DMS79 (cell line): ENCODE data around the gene ENTREP1.
"Not testable (repeated sequence)": the region's sequence is repeated elsewhere in the genome, so short reads cannot be mapped to it uniquely, and the experiment has no call there.

ENCODE experiments used
- DNase-seq: peaks from one replicate; lab custom pipeline; 2025; lab: John Stamatoyannopoulos, UW

The ENTREP1 gene, protein sequence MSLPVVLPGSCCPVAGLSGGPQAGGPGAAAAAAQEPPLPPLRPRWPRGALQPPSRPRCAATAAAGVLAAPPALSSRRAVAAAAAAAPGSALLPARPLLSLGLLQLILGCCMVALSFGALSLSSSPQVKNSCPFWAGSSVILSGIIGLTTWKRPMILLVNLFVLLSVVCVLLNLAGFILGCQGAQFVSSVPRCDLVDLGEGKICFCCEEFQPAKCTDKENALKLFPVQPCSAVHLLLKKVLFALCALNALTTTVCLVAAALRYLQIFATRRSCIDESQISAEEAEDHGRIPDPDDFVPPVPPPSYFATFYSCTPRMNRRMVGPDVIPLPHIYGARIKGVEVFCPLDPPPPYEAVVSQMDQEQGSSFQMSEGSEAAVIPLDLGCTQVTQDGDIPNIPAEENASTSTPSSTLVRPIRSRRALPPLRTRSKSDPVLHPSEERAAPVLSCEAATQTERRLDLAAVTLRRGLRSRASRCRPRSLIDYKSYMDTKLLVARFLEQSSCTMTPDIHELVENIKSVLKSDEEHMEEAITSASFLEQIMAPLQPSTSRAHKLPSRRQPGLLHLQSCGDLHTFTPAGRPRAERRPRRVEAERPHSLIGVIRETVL

DNA sequence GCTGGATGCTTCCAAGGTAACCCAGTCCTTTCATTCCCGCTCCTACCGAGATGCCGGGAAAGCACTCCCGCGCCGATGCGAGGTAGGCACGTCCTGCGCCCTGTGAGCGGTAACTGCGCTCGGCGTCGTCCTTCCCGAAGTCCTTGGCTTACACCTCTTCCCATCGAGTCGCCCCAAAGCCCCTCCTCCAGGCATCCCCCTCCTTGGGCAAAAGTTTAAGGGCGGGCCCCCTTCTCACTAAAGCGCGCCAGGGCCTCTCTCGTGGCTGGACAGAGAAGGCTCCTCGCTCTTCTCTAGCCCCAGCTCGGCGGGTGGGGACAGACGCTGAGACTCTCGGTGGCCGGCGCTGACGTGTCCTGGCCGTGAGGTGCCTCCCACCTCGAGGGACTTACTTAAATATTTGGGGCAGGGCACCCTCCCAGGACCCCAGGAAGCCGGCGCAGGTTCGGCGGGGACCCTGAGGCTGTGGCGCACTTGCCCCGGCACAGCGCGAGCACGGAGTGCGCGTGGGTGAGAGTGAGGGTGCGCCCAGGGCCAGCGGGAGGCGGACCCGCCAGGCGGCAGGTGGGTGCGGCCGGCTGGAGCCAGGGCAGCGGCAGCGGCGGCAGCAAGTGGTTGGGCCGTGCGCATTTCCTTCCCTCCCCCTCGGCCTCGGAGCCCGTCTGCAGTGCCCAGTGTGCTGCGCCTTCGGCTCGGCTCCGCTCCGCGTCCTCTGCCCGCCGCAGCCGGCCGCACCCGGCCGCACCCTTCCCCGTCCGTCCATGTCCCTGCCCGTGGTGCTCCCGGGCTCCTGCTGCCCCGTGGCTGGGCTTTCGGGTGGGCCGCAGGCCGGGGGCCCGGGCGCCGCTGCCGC is at the start of gene ENTREP1:
ENTREP1 (plus strand) TSS at position 667 of the 853 bp plus-strand sequence; CDS start at position 762, 95 bp downstream.
- DNase-seq = no peak

DNA sequence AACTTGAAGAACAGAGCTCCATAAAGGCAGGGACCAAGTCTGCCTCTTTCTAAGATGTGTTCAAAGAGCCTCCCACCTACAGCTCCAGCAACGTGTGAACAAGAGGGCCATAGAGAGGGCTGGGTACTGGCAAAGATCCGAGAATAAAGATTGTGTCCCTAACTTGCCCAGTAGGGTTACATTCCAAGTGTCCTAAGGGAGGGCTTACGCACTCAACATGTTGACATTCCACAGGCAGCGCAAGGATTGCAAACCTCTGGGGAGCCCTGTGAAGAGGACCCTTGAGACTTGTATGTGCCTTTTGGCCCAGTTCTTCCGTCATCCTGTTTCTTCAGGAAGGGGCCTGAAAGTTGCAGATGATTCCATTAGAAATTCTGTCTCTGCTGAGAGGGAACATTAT is 48.2 kb upstream of the ENTREP1 start:
- no peak for DNase-seq

DNA sequence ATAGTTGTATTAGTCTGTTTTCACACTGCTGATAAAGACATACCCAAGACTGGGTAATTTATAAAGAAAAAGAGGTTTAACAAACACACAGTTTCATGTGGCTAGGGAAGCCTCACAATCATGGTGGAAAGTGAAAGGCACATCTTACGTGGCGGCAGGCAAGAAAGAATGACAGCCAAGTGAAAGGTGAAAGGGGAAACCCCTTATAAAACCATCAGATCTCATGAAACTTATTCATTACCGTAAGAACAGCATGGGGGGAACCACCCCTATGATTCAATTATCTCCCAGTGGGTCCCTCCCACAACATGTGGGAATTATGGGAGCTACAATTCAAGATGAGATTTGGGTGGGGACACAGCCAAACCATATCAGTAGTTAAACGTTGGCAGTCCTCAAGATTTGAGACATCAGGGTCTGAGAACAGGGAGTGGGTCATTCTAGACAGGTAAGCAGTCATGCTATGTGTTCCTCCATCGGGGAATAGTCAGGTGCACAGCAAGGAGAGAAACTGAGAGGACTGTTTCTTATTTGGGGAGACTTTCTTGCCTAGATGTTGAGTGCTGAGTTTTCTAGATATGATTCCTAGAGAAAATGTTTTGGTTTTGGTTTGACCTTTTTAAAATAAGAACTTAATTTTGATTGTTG is 45.8 kb upstream of the ENTREP1 start:
- no peak for DNase-seq

DNA sequence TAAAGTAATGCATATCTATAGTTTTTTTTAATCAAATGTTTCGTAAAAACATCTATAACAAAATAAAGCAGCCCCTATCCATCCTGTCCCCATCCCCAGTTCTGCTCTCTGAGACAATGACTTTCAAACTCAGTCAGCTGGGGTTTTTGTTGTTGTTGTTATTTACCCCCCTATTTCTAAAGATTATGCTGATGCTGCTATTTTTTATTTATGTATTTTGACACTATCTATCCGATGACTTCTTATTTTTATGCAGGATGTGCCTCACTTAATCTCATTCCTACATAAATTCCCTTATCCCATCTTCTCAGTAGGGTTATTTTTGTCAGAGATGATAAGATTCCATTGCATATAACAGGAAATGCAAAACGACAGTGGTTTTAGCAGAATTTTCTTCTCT is 45.3 kb upstream of the ENTREP1 start:
- no peak for DNase-seq

DNA sequence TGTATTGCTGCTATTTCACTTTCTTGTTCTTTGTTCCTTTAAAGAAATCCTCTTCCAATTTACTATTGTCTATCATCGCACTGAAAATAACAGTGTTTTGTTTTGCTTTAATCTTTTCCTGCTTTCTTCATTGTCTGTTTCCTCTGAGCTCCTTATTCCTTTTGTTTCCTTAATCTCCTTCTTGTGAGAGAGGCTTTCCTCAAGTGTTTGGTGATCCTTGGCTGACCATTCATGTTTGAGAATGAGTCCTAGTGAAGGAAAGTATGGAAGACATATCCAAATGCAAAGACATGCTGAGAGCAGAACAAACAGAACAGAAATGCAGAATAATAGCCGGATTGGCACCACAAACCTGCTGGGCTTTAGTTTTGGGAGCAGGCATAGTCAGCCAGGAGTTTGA is 42.0 kb upstream of the ENTREP1 start:
- DNase-seq = no peak

DNA sequence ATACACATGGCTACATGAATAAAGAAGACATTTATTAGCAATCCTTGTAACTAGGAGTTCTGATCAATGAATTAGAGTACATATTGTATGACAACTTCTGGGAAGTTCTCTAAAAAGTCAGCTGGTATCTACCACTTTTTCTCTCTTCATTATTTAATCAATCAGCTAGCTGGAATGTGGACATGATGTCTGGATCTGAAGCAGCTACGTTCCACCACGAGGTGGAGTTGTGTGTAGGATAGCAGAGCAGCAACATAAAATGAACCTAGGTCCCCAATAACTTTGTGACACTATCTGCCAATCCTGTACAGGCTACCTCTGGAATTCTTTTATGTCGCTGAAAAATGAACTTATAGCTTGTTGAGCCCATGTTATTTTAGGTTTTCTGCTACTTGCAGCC is 32.9 kb upstream of the ENTREP1 start:
- DNase-seq = no peak

DNA sequence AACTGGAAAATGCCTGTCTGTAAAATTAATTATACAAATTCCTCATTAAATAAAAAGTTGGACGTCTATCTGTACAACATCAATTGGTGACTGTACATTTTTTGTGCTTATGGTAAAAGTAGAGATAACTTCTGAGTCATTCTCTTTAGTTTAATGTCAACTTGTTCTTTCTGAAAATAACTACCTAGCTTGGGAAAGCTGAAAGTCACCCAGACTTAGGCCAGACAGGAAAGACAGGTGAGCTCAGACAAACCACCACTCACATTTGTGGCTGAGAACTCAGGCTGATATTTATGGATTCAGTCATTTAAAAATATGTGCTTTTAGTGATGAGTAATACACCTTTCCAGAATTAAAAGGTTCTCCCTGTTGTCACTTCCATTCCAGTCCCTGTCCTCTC is 31.9 kb upstream of the ENTREP1 start:
- DNase-seq = no peak

DNA sequence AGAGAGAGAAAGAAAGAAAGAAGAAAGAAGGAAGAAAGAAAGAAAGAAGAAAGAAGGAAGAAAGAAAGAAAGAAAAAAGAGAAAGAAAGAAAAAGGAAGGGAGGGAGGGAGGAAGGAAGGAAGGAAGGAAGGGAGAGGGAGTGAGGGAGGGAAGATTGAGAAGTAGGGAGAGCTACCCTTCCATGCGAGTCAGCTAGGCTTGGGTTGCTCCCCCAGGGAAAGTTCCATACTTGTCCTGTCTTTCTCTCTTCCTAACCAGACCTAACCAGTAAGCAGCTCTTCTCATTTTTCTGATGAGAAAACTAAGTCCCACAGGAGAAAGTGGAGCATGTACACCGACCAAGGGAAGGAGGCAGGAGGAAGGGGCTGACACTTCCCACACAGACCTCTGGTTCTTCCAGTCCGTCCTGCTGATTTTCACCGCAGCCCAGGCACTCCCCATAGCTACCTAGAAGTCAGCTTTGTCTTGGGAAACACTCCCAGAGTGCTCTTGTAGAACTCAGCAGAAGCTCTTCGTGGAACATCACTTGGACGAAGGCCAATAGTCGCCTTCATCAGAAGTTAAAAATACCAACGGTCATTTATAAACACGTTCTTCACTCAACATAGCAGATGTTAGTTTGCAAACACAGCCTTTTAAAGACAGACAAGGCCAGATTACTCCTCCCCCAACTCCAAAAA is 29.0 kb upstream of the ENTREP1 start:
- no peak for DNase-seq

DNA sequence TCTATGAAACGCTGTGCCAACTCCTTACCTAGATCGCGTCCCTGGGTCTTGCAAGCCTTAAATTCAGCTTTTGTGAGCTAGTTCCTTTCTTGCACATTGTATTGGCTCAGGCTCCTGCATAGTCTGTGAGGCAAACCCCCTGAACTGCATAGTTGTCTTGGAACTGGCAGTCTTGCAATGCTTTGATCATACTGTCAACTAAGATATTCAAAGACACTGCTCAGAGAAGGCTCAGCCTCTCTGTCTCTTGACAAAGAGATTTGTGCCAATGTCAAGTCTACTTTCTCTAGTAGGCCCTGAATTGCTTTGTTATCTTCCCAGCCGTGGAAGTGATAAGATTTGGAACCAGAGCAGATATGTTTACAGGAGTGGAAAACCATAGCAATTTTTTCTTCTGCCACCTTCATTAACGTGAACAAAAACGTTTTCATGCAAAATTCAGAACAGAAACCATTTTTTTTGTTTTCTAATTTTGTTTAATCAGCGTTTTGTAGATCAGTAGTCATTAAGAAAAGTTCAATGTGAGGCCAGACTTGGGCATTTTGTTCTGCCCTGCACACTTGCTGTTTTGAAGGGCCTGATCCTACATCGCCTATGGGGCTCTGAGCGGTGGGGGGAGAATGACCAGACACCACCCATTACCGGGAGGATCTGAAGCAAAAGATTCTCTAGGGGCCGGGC is 27.6 kb upstream of the ENTREP1 start:
- no peak for DNase-seq

DNA sequence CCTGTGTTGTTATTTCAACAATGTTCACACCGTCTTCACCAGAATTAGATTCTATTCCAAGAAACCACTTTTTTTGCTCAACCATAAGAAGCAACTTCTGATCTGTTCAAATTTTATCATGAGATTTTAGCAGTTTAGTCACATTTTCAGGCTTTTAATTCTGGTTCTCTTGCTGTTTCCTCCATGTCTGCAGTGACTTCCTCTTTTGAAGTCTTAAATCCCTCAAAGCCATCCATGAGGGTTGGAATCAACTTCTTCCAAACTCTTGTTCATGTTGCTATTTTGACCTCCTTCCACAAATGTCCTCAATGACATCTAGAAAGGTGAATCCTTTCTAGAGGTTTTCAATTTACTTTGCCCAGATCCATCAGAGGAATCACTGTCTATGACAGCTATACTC is 25.7 kb upstream of the ENTREP1 start:
- no peak for DNase-seq

DNA sequence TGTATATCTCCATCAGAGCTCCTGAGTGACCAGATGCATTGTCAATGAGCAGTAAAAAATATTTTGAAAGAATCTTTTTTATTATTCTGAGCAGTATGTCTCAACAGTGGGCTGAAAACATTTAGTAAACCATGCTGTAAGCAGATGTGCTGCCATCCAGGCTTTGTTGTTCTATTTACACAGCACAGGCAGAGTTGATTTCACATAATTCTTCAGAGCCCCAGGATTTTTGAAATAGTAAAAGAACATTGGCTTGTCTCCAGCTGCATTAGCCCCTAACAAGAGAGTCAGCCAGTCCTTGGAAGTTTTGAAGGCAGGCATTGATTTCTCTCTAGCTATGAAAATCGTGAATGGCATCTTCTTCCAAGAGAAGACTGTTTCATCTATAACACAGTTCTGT is 25.2 kb upstream of the ENTREP1 start:
- DNase-seq = no peak

DNA sequence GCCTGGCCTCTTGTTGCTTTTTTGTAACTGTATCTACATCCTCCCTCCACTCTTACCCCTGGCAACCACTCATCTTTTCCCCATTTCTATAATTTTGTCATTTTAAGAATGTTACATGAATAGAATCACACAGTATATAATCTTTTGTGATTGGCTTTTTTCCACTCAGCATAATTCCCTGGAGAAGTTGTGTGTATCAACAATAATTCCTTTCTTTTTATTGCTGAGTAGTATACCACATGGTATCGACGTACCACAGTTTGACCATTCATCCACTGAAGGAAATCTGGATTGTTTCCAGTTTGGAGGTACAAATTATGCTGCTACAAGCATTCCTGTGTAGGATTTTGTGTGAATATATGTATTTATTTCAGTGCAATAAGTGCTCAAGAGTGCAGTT is 21.7 kb upstream of the ENTREP1 start:
- no peak for DNase-seq

DNA sequence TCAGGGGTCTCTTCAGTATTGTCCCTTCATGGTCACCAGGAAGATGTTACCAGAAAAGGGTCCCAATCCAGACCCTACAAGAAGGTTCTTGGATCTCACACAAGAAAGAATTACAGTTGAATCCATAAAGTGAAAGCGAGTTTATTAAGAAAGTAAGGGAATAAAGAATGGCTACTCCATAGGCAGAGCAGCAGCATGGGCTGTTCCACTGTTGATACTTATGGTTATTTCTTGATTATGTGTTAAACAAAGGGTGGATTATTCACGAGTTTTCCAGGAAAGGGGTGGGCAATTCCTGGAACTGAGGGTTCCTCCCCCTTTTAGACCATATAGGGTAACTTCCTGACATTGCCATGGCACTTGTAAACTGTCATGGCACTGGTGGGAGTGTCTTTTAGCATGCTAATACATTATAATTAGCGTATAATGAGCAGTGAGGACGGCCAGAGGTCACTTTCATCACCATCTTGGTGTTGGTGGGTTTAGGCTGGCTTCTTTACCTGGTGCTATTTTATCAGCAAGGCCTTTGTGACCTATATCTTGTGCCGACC is 18.0 kb upstream of the ENTREP1 start:
- not testable (repeated sequence) for DNase-seq

DNA sequence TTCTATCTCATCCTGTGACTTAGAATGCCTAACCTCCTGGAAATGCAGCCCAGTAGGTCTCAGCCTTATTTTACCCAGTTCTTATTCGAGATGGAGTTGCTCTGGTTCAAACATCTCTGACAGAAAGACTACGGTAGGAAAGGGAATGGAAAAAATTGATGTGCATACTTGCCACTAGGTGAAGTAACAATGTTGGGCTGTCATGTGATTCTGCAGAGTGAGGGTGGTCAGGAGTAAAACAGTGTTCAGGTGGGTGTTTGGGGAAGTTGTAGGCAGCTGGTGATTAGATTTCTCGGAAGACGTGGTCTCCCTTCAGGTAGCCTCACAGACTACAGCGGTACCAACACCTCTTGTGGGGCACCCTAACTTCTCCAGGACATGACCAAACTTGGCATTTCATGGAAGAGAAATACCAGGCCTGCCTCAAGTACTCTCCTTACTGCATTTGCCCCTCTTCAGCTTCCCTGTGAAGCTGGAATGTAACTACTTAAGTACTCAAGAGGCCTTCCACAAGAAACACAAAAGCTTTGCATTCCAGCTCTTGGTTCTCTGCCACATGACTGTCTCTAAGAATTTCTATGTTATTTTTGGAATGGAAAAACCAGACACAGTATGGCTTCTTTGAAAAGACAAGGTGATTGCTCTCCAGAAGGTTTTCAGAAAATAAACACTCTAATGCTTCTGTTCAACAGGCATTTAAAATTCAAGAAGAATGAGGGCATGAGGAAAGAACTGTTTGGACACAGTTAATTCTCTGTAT is 17.4 kb upstream of the ENTREP1 start:
- peak; percentile 79 for DNase-seq

DNA sequence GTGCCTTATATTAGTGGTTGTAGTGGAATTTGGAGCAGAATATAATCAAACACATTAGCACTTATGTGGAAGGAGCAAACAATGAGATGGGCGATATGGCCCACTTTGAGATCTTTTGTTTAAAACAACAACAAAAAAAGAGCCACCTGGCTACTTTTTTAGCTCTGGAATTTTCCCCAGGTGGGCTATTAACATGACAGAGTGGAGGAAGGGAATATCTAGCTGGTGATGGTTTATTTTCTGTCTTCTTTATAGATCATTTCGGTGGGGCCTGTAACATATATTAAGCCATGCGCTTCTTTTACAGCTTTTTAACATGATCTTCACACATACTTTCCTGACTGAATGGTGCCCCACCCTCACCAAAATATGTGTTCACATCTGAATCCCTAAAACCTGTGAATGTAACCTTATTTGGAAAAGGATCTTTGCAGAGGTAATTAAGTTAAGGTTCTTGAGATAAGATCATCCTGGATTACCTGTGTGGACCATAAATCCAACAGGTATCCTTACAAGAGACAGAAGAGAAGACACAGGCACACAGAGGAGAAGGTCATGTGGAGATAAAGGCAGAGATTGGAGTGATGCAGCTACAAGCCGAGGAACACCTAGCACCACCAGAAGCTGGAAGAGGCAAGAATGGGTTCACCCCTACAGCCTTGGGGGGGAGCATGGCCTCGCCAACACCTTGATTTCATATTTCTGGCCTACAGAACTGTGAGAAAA is 16.6 kb upstream of the ENTREP1 start:
- DNase-seq = no peak

DNA sequence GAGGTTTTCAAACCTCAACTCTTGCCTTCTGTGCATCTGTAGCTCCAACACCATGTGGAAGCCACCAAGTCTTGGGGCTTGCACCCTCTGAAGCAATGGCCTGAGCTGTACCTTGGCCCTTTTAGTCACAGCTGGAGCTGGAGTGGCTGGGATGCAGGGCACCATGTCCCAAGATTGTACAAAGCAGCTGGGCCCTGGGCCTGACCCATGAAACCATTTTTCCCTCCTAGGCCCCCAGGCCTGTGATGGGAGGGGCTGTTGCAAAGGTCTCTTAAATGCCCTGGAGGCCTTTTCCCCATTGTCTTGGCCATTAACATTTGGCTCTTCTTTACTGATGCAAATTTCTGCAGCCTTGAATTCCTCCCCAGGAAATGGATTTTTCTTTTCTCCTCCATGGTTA is 11.8 kb upstream of the ENTREP1 start:
- DNase-seq = no peak

DNA sequence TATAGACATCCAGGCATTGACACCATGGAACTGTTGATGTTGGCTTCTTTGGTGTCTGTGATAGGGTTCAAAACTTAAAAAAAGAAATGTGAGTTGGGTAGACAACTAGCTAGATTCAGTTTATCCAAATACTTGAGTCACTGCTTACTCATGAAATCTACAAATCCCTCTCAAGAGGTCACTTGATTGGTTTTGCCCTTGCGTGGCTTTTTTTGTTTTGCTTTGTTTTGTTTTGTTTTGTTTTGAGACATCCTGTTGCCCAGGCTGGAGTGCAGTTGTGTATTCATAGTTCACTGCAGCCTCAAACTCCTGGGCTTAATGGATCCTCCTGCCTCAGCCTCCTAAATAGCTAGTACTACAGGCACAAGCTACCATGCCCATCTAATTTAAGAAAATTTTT is 10.5 kb upstream of the ENTREP1 start:
- no peak for DNase-seq

DNA sequence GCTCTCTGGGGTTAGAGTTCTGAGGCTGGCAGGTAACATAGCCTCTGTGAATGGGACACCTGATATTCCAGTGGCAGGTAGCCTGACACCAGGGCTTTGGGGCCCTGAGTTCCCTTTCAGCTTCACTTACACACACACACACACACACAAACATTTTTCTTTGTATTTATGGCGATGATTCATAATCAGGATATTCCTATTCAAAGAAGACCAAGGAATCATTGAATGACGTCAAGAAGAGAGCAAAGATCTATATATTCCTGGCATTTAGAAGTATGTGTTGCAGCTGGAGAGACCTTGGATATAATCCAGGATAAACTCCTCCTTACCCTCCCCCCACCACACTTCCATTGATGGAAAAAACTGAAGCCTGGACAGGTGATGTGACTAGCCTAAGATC is 7.9 kb upstream of the ENTREP1 start:
- no peak for DNase-seq

DNA sequence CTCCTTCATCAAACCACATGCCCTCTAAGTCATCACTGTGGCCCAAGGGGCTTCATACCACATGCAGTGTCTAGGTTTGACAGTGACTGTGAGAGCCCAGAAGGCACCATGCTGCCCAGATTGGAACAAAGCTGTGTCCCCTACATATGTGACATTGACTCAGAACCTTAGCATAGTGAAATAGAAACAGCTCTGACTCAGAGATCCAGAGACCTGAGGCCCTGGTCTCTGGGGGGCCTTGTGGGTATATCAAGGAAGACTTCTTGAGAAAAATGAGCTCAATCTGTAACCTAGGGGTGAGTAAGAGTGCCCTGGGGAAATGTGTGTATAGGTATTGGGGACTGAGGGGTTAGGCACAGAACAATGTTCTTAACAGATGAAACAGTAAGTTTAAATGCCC is 7.1 kb upstream of the ENTREP1 start:
- no peak for DNase-seq
